GM23248 (cell line): ENCODE results near the gene PATJ. TPM values are rescaled to one million over a fixed set of nuclear protein-coding genes. Genes with fewer than 3 reads are reported as not detected.

ENCODE experiments used
- DNase-seq: peaks from one replicate; pipeline ENCODE4 v3.0.0-alpha.2; 2015
- H2AFZ ChIP-seq: fragments of 200-600 bp; sonication (generic); 2 replicates; pipeline ENCODE4 v1.6.1; 2016; ENCODE audit warnings: antibody characterized with exemption
- H3F3A ChIP-seq: fragments of 200-600 bp; sonication (generic); 2 replicates; pipeline ENCODE4 v1.6.1; 2016; ENCODE audit warnings: mild to moderate bottlenecking, antibody characterized with exemption, mixed run types; ENCODE audit not compliant: insufficient read depth
- H3K27ac ChIP-seq: fragments of 200-600 bp; sonication (generic); 2 replicates; pipeline ENCODE4 v1.5.1; 2016; ENCODE audit warnings: mild to moderate bottlenecking
- H3K27me3 ChIP-seq: fragments of 200-600 bp; sonication (generic); replicated peaks from 2 replicates; pipeline ENCODE4 v1.6.1; 2016; ENCODE audit warnings: mild to moderate bottlenecking; ENCODE audit not compliant: insufficient read depth
- H3K36me3 ChIP-seq: fragments of 200-600 bp; sonication (generic); 2 replicates; pipeline ENCODE4 v1.6.1; 2016; ENCODE audit warnings: low read depth, mild to moderate bottlenecking
- H3K4me1 ChIP-seq: fragments of 200-600 bp; sonication (generic); 2 replicates; pipeline ENCODE4 v1.6.1; 2016; ENCODE audit warnings: mild to moderate bottlenecking; ENCODE audit not compliant: insufficient read depth
- H3K4me2 ChIP-seq: fragments of 200-600 bp; sonication (generic); one replicate; pipeline ENCODE4 v1.6.1; 2016; ENCODE audit warnings: mild to moderate bottlenecking; ENCODE audit not compliant: unreplicated experiment
- H3K4me3 ChIP-seq: fragments of 200-600 bp; sonication (generic); 2 replicates; pipeline ENCODE4 v1.5.1; 2016; ENCODE audit warnings: mild to moderate bottlenecking
- H3K79me2 ChIP-seq: fragments of 200-600 bp; sonication (generic); 2 replicates; pipeline ENCODE4 v1.6.1; 2016; ENCODE audit warnings: mild to moderate bottlenecking; ENCODE audit not compliant: insufficient read depth
- H3K9ac ChIP-seq: fragments of 200-600 bp; sonication (generic); 2 replicates; pipeline ENCODE4 v1.6.1; 2016; ENCODE audit warnings: mild to moderate bottlenecking
- H3K9me2 ChIP-seq: fragments of 200-600 bp; sonication (generic); 2 replicates; pipeline ENCODE4 v1.6.1; 2016; ENCODE audit warnings: mixed run types, mild to moderate bottlenecking, moderate library complexity; ENCODE audit not compliant: insufficient read depth
- H3K9me3 ChIP-seq: fragments of 200-600 bp; sonication (generic); one replicate; pipeline ENCODE4 v1.6.1; 2017; ENCODE audit warnings: low read depth
- H4K20me1 ChIP-seq: fragments of 200-600 bp; sonication (generic); 2 replicates; pipeline ENCODE4 v1.6.0; 2016; ENCODE audit not compliant: insufficient read depth
- EZH2 ChIP-seq: fragments of 200-600 bp; sonication (generic); IDR thresholded peaks from 2 replicates; pipeline ENCODE4 v1.6.1; 2018; ENCODE audit warnings: antibody characterized with exemption, mild to moderate bottlenecking; ENCODE audit not compliant: insufficient read depth, poor library complexity, severe bottlenecking
- EZH2phosphoT487 ChIP-seq: fragments of 200-600 bp; sonication (generic); IDR thresholded peaks from 2 replicates; pipeline ENCODE4 v1.6.1; 2018; ENCODE audit warnings: antibody characterized with exemption, moderate library complexity, mild to moderate bottlenecking, low read depth; ENCODE audit not compliant: insufficient read depth
- WGBS, 2 experiments: methylation state at CpG; one replicate each; pipeline ENCODE4 v1.1.6; 2015 to 2017; ENCODE audit warnings: low lambda C conversion rate in 2 of 2, low coverage in 1 of 2; ENCODE audit errors: missing lambda C conversion rate in 2 of 2; 5-methylcytosine and 5-hydroxymethylcytosine counted together
- in situ Hi-C: fragments of 300-500 bp; cut with MboI; formaldehyde crosslinking; loops from 2 replicates; pipeline ENCODE4 v1.15.0; 2020
- polyA plus RNA-seq: library from polyadenylated mRNA; unstranded; fragments of >200 nt; fragmentation: Nextera tagmentation; extraction: Ambion mirVana; gene quantifications from 2 replicates; pipeline ENCODE4 v1.2.1, GENCODE V29; 2016
- total RNA-seq: library from RNA; depleted of rRNA; stranded (reverse); fragments of >200 nt; shearing (Covaris generic); gene quantifications from 2 replicates; pipeline ENCODE4 v1.2.3, GENCODE V29; 2014

Gene PATJ
- total and polyA plus RNA-seq, 2 experiments from 2014 or later = 5.3 to 6.1 TPM

DNA sequence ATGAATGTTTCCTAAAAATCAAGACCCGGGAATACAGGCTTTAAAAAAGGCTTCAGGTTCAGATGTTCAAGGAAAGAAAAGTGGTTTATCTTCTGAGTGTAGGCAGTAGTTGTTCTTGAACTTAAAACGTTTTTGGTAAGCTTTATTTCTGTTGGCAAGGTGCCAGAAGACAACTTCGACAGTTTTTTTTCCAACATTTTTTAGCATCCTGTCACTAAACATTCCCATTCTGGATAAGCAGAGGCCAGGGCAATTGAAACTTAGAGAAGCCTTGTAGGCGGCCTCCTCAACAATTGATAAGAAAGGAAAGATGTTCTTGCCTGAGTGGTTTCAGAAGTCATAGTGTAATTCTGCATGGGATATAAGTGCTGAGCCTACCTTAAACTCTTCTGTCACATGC, 66.7 kb downstream of the PATJ start:
- no peaks in the 10 kb centered on the region for H3K79me2 ChIP-seq
- H3K4me1 ChIP-seq = no peaks in the 10 kb centered on the region
- TF ChIP-seq EZH2 (no peak), EZH2phosphoT487 (no peak)
- H3K9ac ChIP-seq = no peak overlapping the region
- no peaks in the 10 kb centered on the region for H3K36me3 ChIP-seq
- H3K9me2 ChIP-seq = no peaks in the 10 kb centered on the region
- H3K27me3 ChIP-seq = no peaks in the 10 kb centered on the region
- peaks cover 6% of the 10 kb centered on the region for H3F3A ChIP-seq
- no peak overlapping the region for H3K27ac ChIP-seq
- H2AFZ ChIP-seq = no peak overlapping the region
- DNase-seq = peak; percentile 22
- H4K20me1 ChIP-seq = no peaks in the 10 kb centered on the region
- no peaks in the 10 kb centered on the region for H3K9me3 ChIP-seq
- 52 to 56% methylated on average over 4 of the region's 4 CpGs for WGBS, 2 experiments
- no peak overlapping the region for H3K4me2 ChIP-seq
- in situ Hi-C loops = no loop called here
- H3K4me3 ChIP-seq = no peak overlapping the region

DNA sequence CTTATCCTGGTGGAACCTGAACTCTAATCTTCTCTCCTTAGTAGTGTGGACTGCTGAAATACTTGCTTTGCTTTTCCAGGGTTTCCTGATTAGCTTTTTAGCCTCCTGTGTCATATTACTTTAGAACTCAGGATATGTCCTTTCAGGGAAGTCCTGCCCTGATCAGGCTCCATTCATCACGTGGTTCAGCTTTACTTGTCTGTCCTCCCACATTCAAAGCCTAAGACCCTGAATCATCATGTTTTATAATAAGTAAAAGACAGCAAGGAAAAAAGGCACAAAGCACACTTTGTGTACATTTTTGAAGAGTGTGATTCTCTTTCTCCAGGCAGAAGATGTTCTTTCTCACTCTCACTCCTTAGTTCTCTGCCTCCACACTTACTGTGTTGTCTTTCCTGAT, 70.6 kb downstream of the PATJ start:
- H3K36me3 ChIP-seq = no peaks in the 10 kb centered on the region
- H3K79me2 ChIP-seq = no peaks in the 10 kb centered on the region
- H3F3A ChIP-seq = no peaks in the 10 kb centered on the region
- no peaks in the 10 kb centered on the region for H3K4me1 ChIP-seq
- H3K27ac ChIP-seq = no peak overlapping the region
- peak; percentile 4 for DNase-seq
- no peaks in the 10 kb centered on the region for H3K9me2 ChIP-seq
- H3K4me2 ChIP-seq = no peak overlapping the region
- TF ChIP-seq EZH2phosphoT487 (no peak), EZH2 (no peak)
- H3K27me3 ChIP-seq = no peaks in the 10 kb centered on the region
- 48 to 55% methylated on average over 1 of the region's 1 CpG for WGBS, 2 experiments
- in situ Hi-C loops = no loop called here
- H2AFZ ChIP-seq = no peak overlapping the region
- no peak overlapping the region for H3K4me3 ChIP-seq
- H4K20me1 ChIP-seq = no peaks in the 10 kb centered on the region
- H3K9ac ChIP-seq = no peak overlapping the region
- no peaks in the 10 kb centered on the region for H3K9me3 ChIP-seq

DNA sequence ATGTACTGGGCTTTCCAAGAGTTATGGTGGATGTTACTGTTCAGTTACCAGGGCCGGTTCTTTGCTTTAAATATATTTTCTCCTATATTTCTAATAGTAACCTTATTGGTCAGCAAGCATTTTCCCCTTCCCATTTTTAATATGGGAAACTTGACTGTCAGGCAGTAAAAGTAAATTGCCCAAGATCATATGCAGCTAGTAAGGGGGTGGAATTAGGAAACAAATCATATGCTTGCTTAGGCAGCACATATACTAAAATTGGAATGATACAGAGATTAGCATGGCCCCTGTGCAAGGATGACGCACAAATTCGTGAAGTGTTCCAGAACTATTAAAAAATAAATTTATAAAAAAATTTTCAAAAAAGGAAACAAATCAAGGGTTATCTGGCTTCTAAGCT, 73.9 kb downstream of the PATJ start:
- Histone ChIP-seq H3K79me2 (no peaks in the 10 kb centered on the region), H3K9me3 (no peaks in the 10 kb centered on the region), H3K27me3 (no peaks in the 10 kb centered on the region), H3K4me3 (no peak overlapping the region), H3K4me1 (no peaks in the 10 kb centered on the region), H3K36me3 (no peaks in the 10 kb centered on the region), H3K9ac (no peak overlapping the region), H3K27ac (no peak overlapping the region), H3K9me2 (no peaks in the 10 kb centered on the region), H2AFZ (no peak overlapping the region), H4K20me1 (no peaks in the 10 kb centered on the region), H3K4me2 (no peak overlapping the region), H3F3A (no peaks in the 10 kb centered on the region)
- in situ Hi-C loops = no loop called here
- 94 to 100% methylated on average over 3 of the region's 3 CpGs for WGBS, 2 experiments
- no peak for DNase-seq
- TF ChIP-seq EZH2 (no peak), EZH2phosphoT487 (no peak)

DNA sequence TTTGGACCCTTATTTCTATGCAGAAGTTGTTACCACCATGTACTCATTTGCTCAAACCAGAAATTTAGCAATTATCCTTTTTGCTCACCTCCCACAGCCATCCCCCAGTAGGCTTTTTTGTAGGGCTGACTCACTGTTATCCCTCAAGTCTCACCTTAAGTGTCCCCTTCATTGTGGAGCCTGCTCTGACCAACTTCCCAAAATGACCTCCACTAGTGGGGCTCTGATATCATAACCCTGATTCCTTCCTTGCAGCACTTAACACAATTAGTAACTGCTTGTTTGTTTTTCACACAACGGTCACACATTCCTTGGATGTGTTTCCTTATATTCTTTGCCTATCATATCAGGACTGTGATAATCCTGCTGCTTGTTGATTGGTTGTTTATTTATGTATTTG, 76.7 kb downstream of the PATJ start:
- WGBS, 2 experiments = 96 to 100% methylated on average over 1 of the region's 1 CpG
- H3K9me2 ChIP-seq = no peaks in the 10 kb centered on the region
- no peak overlapping the region for H2AFZ ChIP-seq
- no peaks in the 10 kb centered on the region for H3K36me3 ChIP-seq
- no peak overlapping the region for H3K4me2 ChIP-seq
- in situ Hi-C loops = no loop called here
- no peaks in the 10 kb centered on the region for H3K4me1 ChIP-seq
- no peak overlapping the region for H3K9ac ChIP-seq
- DNase-seq = no peak
- no peaks in the 10 kb centered on the region for H3K79me2 ChIP-seq
- no peak overlapping the region for H3K27ac ChIP-seq
- H3K4me3 ChIP-seq = no peak overlapping the region
- H3F3A ChIP-seq = no peaks in the 10 kb centered on the region
- no peak for TF ChIP-seq EZH2phosphoT487
- H3K27me3 ChIP-seq = no peaks in the 10 kb centered on the region
- no peaks in the 10 kb centered on the region for H3K9me3 ChIP-seq
- H4K20me1 ChIP-seq = no peaks in the 10 kb centered on the region

DNA sequence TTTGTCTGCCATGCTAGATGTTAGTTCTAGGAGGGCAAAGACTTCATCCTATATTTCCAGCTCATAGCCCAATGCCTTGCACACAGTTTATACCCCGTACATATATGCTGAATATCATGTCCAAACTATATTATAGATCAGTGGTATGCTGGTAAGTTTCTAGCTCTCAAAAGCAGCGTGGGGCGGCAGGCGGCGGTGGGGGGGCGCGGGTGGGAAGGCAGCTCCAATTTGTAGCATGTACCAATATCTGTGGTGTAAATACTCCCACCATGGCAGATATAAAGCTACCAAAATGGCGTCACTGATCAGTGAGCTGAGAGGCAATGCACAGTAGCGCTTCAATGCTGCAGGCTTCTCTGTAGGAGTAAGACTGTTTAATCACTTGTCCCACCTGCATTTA, 77.1 kb downstream of the PATJ start:
- Histone ChIP-seq H3K9me2 (no peaks in the 10 kb centered on the region), H4K20me1 (no peaks in the 10 kb centered on the region), H3K79me2 (no peaks in the 10 kb centered on the region), H3K9me3 (no peaks in the 10 kb centered on the region), H3K4me3 (no peak overlapping the region), H3K36me3 (no peaks in the 10 kb centered on the region), H3K4me2 (no peak overlapping the region), H3K4me1 (no peaks in the 10 kb centered on the region), H3F3A (no peaks in the 10 kb centered on the region), H3K27me3 (no peaks in the 10 kb centered on the region), H3K9ac (no peak overlapping the region), H3K27ac (no peak overlapping the region), H2AFZ (no peak overlapping the region)
- TF ChIP-seq EZH2 = no peak
- no peak for TF ChIP-seq EZH2phosphoT487
- 89% methylated on average over 9 of the region's 9 CpGs for WGBS, 2 experiments
- no peak for DNase-seq
- in situ Hi-C loops = no loop called here
